Endodermal cell (in vitro differentiated cells): ENCODE data around the gene KIRREL3. TPM values are rescaled to one million over a fixed set of nuclear protein-coding genes. Genes with fewer than 3 reads are reported as not detected.

Source experiments
- DNase-seq: peaks from one replicate; pipeline ENCODE4 v3.0.0-alpha.2; 2017
- H3K27ac ChIP-seq: 2 replicates; pipeline ENCODE4 v1.5.1; 2013; ENCODE audit warnings: mild to moderate bottlenecking, low read depth, low read length, moderate library complexity
- H3K27me3 ChIP-seq: 2 replicates; pipeline ENCODE4 v1.6.1; 2013; ENCODE audit warnings: mild to moderate bottlenecking, low read length, moderate library complexity; ENCODE audit not compliant: insufficient read depth, control insufficient read depth, poor library complexity, severe bottlenecking
- H3K36me3 ChIP-seq: 2 replicates; pipeline ENCODE4 v1.7.0; 2013; ENCODE audit warnings: mild to moderate bottlenecking, low read length, moderate library complexity; ENCODE audit not compliant: control insufficient read depth, insufficient read depth
- H3K4me1 ChIP-seq: one replicate; pipeline ENCODE4 v1.7.0; 2013; ENCODE audit warnings: low read length; ENCODE audit not compliant: control insufficient read depth, insufficient read depth
- H3K4me3 ChIP-seq: 2 replicates; pipeline ENCODE4 v1.5.1; 2013; ENCODE audit warnings: mild to moderate bottlenecking, low read length, moderate library complexity
- H3K9ac ChIP-seq: 2 replicates; pipeline ENCODE4 v1.6.1; 2013; ENCODE audit warnings: mild to moderate bottlenecking, low read length, moderate library complexity; ENCODE audit not compliant: poor library complexity, severe bottlenecking; ENCODE audit errors: extremely low read depth
- H3K9me3 ChIP-seq: 2 replicates; pipeline ENCODE4 v1.6.1; 2013; ENCODE audit warnings: mild to moderate bottlenecking, low read length, moderate library complexity; ENCODE audit not compliant: control insufficient read depth
- H3K27ac Mint-ChIP-seq: 2 replicates; pipeline ENCODE4 v1.8.0; 2020; ENCODE audit warnings: mixed read lengths
- H3K27me3 Mint-ChIP-seq: 2 replicates; pipeline ENCODE4 v1.8.0; 2021; ENCODE audit warnings: mild to moderate bottlenecking, mixed read lengths; ENCODE audit not compliant: insufficient read depth
- H3K36me3 Mint-ChIP-seq: 2 replicates; pipeline ENCODE4 v1.8.0; 2020; ENCODE audit warnings: low read depth, mixed read lengths
- H3K4me1 Mint-ChIP-seq: 2 replicates; pipeline ENCODE4 v1.8.0; 2020; ENCODE audit warnings: mixed read lengths
- H3K4me3 Mint-ChIP-seq: 2 replicates; pipeline ENCODE4 v1.8.0; 2020; ENCODE audit warnings: mild to moderate bottlenecking, moderate library complexity, mixed read lengths
- H3K9me3 Mint-ChIP-seq: 2 replicates; pipeline ENCODE4 v1.8.0; 2020; ENCODE audit warnings: mild to moderate bottlenecking, mixed read lengths
- WGBS, 2 experiments: methylation state at CpG; one replicate each; pipeline versions ENCODE4 v1.1.5 to v1.1.7; 2013; ENCODE audit warnings: missing lambda C conversion rate in 2 of 2, mixed read lengths in 1 of 2; ENCODE audit not compliant: insufficient coverage in 1 of 2, insufficient read length in 1 of 2; 5-methylcytosine and 5-hydroxymethylcytosine counted together
- total RNA-seq, 2 donors: library from RNA; stranded (reverse); fragmentation: NEBNext Ultra II Directional in 1 of 2; extraction: Animal tissue kit (Norgen Biotek cat#: 25700) in 1 of 2; gene quantifications; 2 replicates in 1 of 2; 3 replicates in 1 of 2; pipeline ENCODE4 v1.2.1, GENCODE V29; 2021
- TF ChIP-seq, protein P1 (sequence below): fragments of 200-600 bp; sonication (generic); conservative IDR thresholded peaks from 2 replicates; pipeline ENCODE4 v1.5.0; 2021; ENCODE audit warnings: antibody characterized with exemption, mild to moderate bottlenecking

KIRREL3 gene
- total RNA-seq, 2 donors from 2014 or later, result 1.1 to 1.4 TPM

DNA sequence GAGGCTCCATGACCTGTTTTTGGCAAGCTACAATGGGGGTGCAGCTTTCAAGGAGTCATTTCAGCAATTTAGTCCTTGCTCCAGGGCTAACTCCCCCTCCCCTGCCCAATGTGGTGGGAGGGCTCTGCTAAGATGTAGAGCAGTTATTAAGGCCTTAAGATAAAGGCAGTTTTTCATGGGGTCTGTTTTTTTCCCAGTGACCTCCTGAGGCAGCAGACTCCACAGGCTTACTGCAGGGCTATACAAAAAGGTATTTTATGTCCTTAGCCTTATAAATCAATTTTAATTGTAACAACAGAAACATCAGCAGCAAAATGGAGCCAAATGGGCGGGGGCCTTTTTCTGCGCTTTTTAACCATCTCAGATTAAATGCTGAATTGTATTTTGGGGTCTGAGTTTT lies 192.3 kb downstream of the KIRREL3 start:
- no peaks in the 10 kb centered on the region for H3K4me1 ChIP-seq
- no peaks in the 10 kb centered on the region for H3K9me3 ChIP-seq
- no peak overlapping the region for H3K4me3 Mint-ChIP-seq
- no peak overlapping the region for H3K4me3 ChIP-seq
- TF ChIP-seq, protein P1, sequence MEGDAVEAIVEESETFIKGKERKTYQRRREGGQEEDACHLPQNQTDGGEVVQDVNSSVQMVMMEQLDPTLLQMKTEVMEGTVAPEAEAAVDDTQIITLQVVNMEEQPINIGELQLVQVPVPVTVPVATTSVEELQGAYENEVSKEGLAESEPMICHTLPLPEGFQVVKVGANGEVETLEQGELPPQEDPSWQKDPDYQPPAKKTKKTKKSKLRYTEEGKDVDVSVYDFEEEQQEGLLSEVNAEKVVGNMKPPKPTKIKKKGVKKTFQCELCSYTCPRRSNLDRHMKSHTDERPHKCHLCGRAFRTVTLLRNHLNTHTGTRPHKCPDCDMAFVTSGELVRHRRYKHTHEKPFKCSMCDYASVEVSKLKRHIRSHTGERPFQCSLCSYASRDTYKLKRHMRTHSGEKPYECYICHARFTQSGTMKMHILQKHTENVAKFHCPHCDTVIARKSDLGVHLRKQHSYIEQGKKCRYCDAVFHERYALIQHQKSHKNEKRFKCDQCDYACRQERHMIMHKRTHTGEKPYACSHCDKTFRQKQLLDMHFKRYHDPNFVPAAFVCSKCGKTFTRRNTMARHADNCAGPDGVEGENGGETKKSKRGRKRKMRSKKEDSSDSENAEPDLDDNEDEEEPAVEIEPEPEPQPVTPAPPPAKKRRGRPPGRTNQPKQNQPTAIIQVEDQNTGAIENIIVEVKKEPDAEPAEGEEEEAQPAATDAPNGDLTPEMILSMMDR, result no peak
- no peaks in the 10 kb centered on the region for H3K27me3 ChIP-seq
- no peak overlapping the region for H3K27ac ChIP-seq
- H3K36me3 ChIP-seq, result no peaks in the 10 kb centered on the region
- no peaks in the 10 kb centered on the region for H3K27me3 Mint-ChIP-seq
- no peak overlapping the region for H3K27ac Mint-ChIP-seq
- H3K9me3 Mint-ChIP-seq, result no peaks in the 10 kb centered on the region
- peaks cover 17% of the 10 kb centered on the region for H3K4me1 Mint-ChIP-seq
- H3K36me3 Mint-ChIP-seq, result no peaks in the 10 kb centered on the region
- H3K9ac ChIP-seq, result no peak overlapping the region
- 44% methylated on average over 2 of the region's 2 CpGs; no CpG with 5 or more reads in 1 of the 2 experiments for WGBS, 2 experiments
- no peak for DNase-seq

DNA sequence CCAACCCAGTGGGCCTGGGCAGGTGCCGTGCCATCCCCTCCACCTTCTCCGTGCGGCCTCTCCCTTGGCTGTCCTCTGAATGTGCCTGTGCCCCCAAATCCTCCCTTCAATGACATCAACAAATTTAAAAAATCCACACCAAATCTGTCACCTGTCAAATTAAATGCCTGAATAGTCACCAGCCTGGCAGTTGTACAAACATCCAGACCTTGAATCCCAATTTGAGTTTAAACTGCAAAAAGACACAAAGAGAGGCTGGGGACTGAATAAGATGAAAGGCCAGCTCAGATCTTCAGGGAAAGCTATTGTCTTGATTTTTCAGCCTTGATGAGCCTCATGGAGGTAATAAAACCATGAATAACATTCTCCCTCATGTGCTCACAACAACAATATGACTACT lies 194.7 kb downstream of the KIRREL3 start:
- Histone ChIP-seq H3K36me3 (no peaks in the 10 kb centered on the region), H3K4me3 (no peak overlapping the region), H3K27me3 (no peaks in the 10 kb centered on the region), H3K27ac (no peak overlapping the region), H3K4me1 (no peaks in the 10 kb centered on the region), H3K9me3 (no peaks in the 10 kb centered on the region), H3K9ac (no peak overlapping the region)
- DNase-seq, result no peak
- no peaks in the 10 kb centered on the region for H3K27me3 Mint-ChIP-seq
- no peaks in the 10 kb centered on the region for H3K36me3 Mint-ChIP-seq
- H3K27ac Mint-ChIP-seq, result no peak overlapping the region
- TF ChIP-seq, protein P1, result no peak
- WGBS, 2 experiments, result 94 to 95% methylated on average over 3 of the region's 3 CpGs
- H3K4me1 Mint-ChIP-seq, result peaks cover 13% of the 10 kb centered on the region
- H3K9me3 Mint-ChIP-seq, result no peaks in the 10 kb centered on the region
- no peak overlapping the region for H3K4me3 Mint-ChIP-seq

DNA sequence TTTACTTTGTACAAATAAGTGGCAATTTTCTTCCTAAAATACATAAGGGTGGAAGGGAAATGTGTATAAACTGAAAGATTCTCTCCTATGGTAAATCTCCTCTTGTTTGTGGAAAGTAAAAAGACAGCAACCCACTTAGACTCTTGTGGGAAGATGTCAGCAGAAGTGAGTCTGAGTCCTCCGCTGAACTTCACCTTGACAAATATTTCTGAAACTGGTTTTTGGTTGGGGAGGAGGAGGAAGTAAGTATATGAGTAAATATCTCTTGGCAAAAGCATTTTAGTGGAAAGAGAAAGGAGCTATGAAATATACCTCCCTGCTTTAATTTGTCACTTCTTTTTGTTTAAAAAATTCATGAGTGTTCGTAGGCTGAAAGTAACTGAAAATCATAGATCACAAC lies 196.2 kb downstream of the KIRREL3 start:
- TF ChIP-seq, protein P1, result no peak
- peaks cover 2% of the 10 kb centered on the region for H3K4me1 Mint-ChIP-seq

More for the DNA sequence above, 196.2 kb downstream of the KIRREL3 start:
- H3K36me3 Mint-ChIP-seq, result no peaks in the 10 kb centered on the region
- H3K9me3 ChIP-seq, result no peaks in the 10 kb centered on the region
- no peak overlapping the region for H3K4me3 Mint-ChIP-seq
- WGBS, 2 experiments, result 83 to 90% methylated on average over 1 to 2 of the region's 2 CpGs
- no peaks in the 10 kb centered on the region for H3K27me3 ChIP-seq
- DNase-seq, result no peak
- H3K27ac ChIP-seq, result no peak overlapping the region
- H3K36me3 ChIP-seq, result no peaks in the 10 kb centered on the region
- H3K27me3 Mint-ChIP-seq, result peaks cover 2% of the 10 kb centered on the region
- H3K4me3 ChIP-seq, result no peak overlapping the region
- no peaks in the 10 kb centered on the region for H3K9me3 Mint-ChIP-seq
- no peaks in the 10 kb centered on the region for H3K4me1 ChIP-seq
- no peak overlapping the region for H3K9ac ChIP-seq
- H3K27ac Mint-ChIP-seq, result no peak overlapping the region
